ENCODE measurements around the gene EEF2KMT.
"Not testable (repeated sequence)": the region's sequence is repeated elsewhere in the genome, so short reads cannot be mapped to it uniquely, and the experiment has no call there.

EEF2KMT gene

DNA sequence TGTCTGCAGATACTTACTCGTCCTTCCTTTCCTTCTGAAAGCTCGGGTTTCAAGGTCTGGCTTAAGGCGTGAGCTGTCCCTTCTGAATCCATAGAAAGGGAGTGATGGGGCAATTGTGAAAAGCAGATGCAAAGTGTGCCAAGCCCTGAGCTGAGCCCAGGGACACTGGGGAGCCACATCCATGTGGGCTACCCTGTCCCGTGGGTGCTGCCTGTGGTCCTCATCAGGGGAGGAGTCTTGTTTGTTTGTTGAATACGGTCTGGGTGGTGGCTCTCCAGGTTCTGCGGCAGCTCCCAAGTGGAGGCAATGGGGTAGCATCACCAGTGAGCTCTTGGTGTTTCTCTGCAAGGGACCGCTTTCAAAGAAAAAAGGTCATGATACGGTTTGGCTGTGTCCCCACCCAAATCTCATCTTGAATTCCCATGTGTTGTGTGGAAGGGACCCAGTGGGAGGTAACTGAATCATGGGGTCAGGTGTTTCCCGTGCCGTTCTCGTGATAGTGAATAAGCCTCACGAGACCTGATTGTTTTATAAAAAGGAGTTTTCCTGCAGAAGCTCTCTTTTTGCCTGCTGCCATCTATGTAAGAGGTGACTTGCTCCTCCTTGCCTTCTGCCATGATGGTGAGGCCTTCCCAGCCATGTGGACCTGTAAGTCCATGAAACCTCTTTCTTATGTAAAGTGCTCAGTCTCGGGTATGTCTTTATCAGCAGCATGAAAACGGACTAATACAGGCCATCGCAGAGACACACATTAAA lies 27.0 kb downstream of the EEF2KMT start:
- DNase-seq (ENCODE audit: low spot score): no peak

DNA sequence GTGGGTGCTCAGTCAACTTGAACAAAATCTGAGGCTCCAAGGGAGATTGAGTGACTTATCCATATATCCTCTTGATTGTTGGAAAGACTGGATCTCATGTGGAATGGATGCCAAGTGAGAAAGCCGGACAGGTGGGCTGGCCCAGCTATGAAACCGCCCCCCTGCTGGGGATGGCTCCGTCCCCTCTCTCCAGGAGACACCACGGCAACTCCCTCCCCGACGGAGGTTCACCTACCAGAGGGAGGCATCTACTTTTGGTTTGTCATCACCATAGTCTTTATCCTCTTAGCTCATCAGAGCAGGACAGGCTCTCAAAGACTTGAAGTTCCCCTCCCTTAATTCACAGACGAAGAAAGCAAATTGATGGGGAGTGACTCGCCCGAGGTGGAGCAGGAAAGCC lies 27.7 kb downstream of the EEF2KMT start:
- no peak for DNase-seq (ENCODE audit: low spot score)

DNA sequence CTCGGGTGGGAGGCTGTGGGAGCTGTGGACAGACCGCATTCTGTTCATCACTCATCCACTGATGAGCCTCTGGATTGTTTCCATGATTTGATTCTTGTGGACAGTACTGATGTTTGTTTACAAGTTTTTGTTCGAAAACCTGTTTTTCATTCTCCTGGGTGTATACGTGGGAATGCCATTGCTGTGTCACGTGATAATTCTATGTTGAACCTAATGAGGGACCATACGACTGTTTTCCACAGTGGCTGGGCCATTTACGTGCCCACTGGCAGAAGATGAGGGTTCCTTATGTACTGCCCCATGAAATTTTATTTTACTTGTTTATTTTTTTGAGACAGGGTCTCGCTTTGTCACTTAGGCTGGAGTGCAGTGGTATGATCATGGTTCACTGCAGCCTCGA lies 28.5 kb downstream of the EEF2KMT start:
- DNase-seq (ENCODE audit: low spot score): no peak

DNA sequence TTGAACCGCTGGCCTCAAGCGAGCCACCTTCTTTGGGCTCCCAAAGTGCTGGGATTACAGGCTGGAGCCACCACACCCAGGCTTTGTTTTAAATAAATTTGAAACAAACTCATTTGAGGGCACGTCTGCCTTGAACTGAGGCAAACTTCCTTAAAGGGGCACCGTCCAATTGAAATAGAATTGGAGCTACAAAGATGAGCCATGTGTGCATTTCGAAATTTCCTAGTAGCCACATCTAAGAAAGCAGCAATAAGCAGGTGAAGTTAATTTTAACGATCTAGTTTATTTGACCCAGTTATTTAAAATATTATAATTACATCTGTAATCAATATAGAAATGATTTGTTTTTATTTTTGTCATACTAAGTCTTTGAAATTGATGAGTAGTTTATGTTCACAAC lies 31.1 kb downstream of the EEF2KMT start:
- no peak for DNase-seq (ENCODE audit: low spot score)

DNA sequence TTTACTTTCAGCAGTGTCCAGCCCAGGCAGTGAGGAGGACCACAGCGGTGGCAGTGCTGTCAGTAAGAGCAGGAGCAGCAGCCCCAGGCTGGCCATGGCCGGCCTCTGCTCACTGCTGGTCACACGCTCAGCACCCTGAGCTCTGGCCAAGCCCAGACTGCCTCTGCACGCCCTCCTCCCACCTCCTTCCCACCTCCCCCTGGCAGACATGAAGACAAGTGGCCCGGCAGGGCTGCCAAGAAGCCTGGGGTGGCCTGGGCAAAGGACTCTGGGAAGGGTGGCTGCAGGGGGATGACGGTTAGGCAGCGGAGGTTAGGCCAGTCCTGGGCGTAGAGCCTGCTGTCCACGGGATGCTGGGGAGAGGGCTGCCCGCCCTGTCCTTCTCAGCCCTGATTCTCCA lies 31.8 kb downstream of the EEF2KMT start, which contains the start of gene C16orf89:
Gene C16orf89, minus strand, starts transcription at position 144 of the 400 bp plus-strand sequence. Its CDS starts 48 bp downstream, at position 96.
- DNase-seq (ENCODE audit: low spot score): no peak

DNA sequence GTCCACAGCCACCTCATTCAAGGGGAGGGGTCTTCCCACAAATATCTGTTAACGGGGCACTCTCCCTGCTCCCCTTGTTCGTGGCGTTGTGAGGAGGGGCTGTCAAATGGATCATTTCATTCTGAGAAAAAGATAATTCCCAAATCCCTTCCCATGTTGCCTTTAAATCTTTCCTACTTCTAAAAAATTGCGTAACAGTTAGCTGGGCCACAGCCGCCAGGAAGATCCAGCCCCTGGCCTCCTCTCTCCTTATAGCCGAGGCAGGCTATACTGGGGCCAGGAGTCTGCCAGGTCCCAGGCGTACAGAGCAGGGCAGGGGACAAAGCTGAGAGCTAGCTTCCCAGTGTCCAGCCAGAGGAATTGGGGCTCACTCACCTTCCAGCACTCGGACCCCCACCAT lies 32.3 kb downstream of the EEF2KMT start:
- DNase-seq (ENCODE audit: low spot score): no peak

DNA sequence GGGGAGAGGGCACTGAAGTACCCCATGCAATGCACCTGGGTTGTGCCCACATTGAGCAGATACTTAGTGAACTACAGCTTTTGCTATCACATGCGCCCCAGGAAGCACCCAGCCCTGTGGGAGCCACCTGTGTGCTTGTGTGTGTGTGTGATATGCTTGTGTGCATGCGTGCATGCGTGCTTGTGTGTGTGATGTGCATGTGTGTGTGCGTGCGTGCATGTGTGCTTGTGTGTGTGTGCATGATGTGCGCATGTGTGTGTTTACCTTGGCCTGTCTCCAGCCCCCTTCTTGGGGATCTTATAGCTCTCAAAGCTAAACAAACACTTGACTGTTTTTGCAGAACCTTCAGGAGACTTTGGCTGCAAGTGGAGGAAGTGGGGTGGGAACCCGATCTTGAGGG lies 32.7 kb downstream of the EEF2KMT start:
- no peak for DNase-seq (ENCODE audit: low spot score)

DNA sequence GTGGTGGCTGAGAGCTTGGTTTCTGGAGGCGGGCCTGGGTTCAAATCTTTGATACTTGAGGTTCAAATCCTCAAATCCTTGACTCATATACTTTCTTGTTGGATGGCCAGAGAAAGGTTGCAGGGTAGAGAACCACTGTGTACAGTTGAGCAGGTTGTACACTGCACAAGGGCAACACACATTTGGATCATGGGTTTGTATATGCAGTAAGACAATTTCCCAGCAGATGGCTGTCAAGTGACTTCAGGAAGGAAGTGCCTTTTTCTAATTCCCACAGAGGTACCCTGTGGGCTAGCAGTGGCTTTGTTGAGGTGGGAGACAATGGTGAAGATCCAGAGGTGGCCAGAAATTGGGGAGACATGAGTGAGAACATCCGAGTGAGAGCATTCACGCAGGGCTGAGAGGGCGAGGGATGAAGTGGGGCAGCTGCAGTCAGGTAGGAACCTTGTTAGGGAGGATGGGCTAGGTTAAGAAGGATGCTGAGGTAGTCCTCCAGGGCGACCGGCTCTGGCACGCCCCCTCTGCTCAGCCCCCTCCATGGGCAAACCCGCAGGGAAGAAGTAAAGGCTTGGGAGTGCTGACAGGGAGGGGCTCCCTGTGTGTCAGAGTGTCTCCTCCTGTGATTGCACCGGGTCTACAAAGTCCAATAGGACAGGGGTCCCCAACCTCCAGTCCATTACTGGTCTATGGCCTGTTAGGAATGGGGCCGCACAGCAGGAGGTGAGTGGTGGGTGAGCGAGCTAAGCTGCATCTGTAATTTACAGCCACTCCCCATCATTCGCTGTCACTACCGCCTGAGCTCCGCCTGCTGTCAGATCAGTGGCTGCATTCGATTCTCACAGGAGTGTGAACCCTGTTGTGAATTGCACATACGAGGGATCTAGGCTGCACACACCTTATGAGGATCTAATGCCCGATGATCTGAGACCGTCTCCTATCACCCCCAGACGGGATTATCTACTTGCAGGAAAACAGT lies 34.5 kb downstream of the EEF2KMT start:
- DNase-seq (ENCODE audit: low spot score): no peak

DNA sequence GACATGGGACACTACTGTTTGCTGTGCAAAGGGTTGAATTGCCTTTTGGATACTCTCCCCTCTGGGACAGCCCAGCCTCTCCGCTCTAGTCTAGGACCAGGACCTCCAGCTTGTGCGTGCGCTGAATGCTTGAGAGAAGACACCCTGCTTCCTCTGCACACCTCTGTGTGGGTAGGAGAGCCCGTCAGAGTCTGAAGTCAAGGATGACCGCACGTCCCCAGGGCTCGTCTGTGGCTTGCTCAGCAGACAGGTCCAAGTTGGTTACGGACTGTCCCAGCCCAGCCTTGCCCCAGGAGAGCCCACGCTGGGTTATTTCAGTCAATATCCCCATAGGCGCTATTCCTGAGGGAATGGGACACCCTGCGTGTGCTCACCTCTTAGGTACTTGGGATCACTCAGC lies 35.5 kb downstream of the EEF2KMT start:
- no peak for DNase-seq (ENCODE audit: low spot score)

DNA sequence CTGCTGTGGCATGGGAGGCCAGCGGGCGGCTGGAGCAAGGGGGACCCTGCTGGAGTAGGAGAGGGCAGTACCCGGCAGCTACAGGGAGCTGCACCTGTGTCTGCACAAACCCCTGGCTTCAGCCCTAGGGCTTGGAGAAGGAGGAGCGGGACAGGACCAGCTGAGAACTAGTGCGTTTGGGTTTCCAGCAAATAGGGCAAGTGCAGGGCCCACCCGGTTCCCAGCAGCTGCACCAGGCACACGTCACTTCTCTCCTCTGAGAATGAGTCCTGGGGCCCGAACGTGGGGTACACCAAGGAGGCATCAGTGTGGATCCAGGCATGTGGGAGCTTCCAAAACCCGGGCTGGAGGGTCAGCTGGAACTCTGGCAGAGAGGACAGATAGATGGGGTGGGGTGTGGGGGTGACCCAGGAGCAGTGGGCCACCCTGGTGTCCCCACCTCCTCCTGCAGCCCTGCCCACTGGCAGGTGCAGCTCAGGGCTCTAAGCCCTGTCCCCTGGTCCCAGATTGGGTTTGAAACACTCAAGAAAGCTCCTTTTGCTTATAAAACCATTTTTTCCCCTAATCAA lies 37.4 kb downstream of the EEF2KMT start:
- DNase-seq (ENCODE audit: low spot score): no peak

DNA sequence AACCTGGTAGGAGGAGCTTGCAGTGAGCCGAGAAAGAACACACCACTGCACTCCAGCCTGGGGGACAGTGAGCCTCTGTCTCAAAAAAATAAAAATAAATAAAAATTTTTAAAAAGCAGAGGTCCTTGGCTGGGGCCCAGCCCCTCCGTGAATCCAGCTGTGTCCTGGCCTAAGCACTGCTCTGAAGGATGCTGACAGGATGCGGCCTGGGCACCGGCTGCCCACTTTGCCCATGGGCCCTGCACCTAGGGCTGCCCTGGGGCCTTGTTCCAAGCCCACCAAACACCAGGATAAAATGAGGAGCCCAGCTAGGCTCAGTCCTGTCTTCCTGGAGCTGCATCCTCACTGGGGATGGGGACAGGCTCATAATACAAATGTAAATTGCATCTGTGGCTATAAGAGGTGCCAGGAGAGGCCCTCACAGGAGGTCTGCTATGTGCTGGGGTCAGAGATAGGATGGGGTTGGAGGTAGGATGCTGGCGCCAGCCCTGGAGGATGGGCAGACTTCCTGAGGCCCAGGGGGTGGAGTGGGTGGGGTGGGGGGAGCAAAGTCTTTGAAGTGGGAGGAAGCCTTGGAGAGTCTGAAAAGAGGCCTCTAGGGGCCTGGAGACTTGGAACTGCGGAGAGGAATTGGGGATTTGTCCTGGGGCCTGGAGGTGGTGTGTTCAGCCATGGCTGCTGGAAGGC lies 38.1 kb downstream of the EEF2KMT start:
- DNase-seq (ENCODE audit: low spot score): no peak

DNA sequence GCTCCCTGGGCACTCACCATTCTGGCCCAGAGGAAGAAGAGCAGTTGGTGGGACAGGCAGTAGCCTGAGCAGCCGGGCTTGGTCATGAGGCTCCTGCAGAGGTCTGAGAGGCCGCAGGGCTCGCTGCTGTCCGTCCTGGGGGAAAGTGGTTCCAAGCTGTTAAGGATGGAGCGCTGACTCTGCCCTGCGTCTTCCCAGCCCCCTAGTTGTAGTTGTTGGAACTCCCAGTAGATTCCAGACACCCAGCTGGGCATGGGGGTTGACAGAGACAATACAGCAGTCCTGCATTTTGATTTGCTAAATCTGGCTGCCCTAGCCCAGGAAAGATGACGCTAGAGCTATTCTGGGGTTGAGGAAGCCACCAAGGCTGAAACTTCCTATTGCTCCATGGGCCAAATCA lies 39.1 kb downstream of the EEF2KMT start:
- DNase-seq (ENCODE audit: low spot score): no peak

DNA sequence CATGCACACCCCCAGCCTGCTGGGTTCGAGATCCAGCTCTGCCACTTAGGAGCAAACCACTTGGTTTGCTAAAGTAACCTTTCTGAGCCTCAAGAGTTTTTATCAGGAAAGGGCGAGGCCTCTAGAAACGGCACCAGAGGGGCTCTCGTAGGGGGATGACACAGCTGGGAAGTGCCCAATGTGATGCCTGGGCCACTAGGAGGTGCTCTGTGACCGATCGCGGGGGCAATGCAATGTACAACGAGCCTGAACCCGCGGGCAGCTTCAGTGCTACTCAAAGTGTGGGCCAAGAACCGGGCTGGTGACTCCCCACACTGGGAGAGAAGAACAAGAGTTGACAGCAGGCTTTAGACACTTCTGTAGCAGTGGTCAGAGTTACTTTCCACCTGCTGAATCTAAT lies 41.2 kb downstream of the EEF2KMT start:
- DNase-seq (ENCODE audit: low spot score): peak; percentile 47

DNA sequence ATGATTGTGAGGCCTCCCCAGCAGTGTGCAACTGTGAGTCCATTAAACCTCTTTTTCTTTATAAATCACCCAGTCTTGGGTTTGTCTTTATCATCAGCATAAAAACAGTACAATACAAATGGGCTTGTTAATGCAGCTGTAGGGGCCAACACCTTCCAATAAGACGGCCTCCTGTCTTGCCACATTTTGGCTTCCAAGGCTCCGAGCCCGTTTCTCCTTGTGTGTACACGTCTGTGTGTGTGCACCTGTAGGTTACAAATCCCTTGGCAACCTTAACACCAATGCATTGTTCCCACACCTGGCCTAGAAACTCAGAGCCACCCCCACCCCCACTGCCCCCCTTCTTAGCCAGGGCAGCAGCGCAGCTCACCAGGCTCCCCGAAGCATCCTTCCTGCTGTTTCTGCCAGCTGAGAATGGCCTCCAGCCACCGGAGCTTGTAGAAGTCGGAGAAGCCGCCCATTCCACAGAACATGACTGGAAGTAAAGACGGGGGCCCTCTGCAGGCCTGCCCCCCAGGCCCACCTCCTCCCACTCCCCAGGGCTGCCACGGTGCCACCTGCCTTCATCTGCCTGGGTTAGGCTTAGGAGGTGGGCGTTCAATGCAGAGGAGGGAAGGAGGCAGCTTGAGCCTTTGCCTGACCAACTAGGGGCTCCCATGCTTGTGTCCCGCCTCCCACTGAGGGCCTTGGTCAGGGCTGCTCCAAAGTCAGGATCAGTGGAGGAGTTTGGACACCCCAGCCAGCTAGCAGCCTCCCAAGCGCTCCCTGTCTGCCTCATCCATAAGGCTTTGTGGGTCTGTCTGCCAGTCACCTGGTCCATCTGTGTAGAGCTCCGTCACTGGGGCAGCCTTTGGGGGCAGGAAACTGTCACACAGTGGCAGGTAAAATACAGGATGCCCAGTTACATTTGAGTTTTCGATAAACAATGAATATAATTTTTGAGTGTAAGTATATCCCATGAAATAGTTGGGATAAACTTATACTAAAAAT lies 42.4 kb downstream of the EEF2KMT start:
- DNase-seq (ENCODE audit: low spot score): no peak

DNA sequence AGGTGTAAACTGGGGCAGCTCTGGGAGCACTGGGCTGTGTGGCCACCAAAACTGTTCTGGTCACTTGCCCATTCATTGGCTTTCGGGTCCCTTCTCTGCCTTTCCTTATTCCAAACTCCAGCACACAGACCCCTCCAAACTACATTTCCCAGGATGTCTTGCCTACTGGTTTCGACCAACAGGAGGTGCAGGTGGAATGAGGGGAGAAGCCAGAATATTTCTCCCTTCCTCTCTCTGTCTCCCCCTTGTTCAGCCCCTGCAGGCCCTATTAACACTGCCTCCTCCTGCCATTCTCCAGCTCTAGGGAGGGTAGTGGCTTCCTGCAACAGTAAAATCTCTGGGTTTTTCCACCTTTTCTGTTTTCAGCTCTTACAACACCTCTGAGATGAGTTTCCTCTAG lies 50.7 kb downstream of the EEF2KMT start:
- no peak for DNase-seq (ENCODE audit: low spot score)

DNA sequence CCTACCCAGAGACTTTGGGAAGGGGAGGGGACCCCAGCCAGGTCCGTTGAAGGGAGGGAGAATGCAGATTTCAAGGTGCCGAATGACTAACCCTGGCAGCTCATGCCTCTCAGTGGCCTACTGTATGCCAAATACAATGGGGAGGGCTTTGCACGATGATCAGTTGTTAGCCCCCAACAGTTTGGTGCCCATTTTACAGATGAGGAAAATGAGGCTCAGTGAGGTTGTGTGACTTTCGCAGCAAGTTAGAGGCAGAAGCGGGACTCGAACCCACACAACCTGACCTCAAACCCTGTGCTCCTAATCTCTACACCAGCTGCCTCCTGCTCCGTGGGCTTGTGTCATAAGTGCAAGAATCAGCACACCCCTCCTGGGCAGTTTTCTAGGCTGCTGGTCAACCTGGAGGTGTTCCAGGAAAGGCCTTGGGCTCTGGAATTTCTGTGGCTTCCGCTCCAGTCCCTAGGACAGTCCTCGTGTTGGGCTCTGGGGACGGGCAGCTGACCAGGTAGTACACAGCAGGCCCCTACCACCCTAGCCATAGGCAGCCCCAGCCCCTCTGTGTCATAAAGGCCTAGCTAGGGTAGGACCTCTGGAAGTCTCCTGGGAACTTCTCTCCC lies 52.0 kb downstream of the EEF2KMT start:
- no peak for DNase-seq (ENCODE audit: low spot score)

DNA sequence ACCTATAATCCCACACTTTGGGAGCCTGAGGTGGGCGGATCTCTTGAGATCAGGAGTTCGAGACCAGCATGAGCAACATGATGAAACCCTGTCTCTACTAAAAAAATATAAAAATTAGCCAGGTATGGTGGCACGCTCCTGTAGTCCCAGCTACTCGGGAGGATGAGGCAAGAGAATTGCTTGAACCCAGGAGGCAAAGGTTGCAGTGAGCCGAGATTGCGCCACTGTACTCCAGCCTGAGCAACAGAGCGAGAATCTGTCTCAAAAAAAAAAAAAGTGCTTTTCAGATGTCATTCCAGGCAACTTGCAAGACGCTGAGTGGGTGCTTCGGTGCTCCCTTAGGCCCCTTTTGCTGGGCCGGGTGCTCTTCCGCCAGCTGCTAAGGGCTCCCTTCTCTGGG lies 53.0 kb downstream of the EEF2KMT start:
- not testable (repeated sequence) for DNase-seq (ENCODE audit: low spot score)

DNA sequence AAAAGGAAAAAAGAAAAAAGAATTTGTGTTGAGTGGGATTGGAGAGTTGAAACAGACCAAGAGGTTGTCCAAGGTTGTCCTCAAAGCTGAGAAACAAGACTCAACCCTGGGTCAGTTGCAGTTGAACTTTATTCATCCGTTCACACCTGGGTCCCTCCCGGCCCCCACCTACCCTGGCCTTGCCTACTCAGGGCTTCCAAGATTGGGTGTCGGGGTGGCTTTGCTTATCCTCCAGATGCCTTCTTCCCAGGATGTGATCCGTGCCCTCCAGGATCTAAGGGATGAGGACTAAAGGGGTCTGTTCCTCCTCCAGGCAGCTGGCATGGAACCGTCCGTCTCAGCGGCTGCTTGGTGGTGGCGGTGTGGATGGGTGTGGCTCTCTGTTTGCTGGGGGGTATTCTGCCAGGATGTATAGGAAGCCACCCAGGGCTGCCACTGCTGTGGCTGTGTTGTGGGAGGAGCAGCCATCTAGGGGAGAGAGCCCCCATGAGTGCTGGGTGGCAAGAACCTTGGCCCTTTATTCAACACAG lies 53.5 kb downstream of the EEF2KMT start:
- DNase-seq (ENCODE audit: low spot score): no peak

DNA sequence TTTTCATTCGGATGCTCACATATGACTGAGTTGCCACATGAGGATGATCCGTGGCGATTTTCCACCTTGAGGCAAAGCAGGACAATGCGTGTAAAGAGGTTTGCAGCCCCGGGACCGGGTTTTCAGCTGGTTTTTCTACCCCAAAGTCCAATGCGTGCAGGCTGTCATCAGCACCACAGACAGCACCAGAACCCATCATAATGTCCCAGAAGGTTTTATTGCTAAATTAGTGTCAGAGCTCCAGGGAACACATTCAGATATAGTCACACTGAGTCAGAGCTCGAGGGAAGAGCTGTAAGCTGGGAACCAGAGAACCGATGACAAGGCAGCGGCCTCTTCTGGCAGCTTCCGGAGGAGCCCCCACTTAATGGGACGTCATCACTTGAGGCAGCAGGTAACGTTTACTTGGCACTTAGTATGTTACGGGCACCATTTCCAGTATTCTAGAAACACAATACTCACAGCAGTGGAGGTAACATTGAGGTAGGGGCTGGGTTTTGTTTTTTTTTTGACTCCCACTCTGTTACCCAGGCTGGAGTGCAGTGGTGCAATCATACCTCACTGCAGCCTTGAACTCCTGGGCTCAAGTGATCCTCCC lies 54.9 kb downstream of the EEF2KMT start:
- DNase-seq (ENCODE audit: low spot score): no peak
